A673 (cell line): ENCODE data around the gene MOGAT3. TPM values are rescaled to one million over a fixed set of nuclear protein-coding genes. Genes with fewer than 3 reads are reported as not detected.
"Not testable (repeated sequence)": the region's sequence is repeated elsewhere in the genome, so short reads cannot be mapped to it uniquely, and the experiment has no call there.

Source experiments
- BruUV-seq: library from RNA; stranded (reverse); fragments of 400-500 nt; replicated peaks from 2 replicates; lab custom pipeline; 2021; lab: Mats Ljungman, UMichigan
- CTCF ChIA-PET: fragments of 300-600 bp; sonication (Branson Sonifier 250); formaldehyde crosslinking; loops from one replicate; lab custom pipeline; 2022; ENCODE audit warnings: antibody characterized with exemption; lab: Charles Lee
- POLR2A ChIA-PET: fragments of 300-600 bp; sonication (Branson Sonifier 250); formaldehyde crosslinking; loops from one replicate; lab custom pipeline; 2022; ENCODE audit warnings: antibody characterized with exemption; ENCODE audit not compliant: low non-redundant PET; lab: Charles Lee
- DNase-seq: peaks from one replicate; pipeline ENCODE4 v3.0.0-alpha.2; 2015; ENCODE audit warnings: low spot score
- H3K27ac ChIP-seq: fragments of 200-600 bp; sonication (generic); 2 replicates; pipeline ENCODE4 v1.5.1; 2016; ENCODE audit warnings: mixed run types, low read depth, mild to moderate bottlenecking, mixed read lengths, antibody characterized with exemption, low read length; ENCODE audit not compliant: poor library complexity, severe bottlenecking
- H3K27me3 ChIP-seq: fragments of 200-600 bp; sonication (generic); replicated peaks from 2 replicates; pipeline ENCODE4 v1.6.1; 2017; ENCODE audit warnings: mixed run types, low read depth, mild to moderate bottlenecking, mixed read lengths, antibody characterized with exemption, low read length; ENCODE audit not compliant: insufficient read depth, poor library complexity
- H3K36me3 ChIP-seq: fragments of 200-600 bp; sonication (generic); 2 replicates; pipeline ENCODE4 v1.6.1; 2016; ENCODE audit warnings: mixed run types, mild to moderate bottlenecking, mixed read lengths, antibody characterized with exemption, low read length; ENCODE audit not compliant: insufficient read depth, poor library complexity, severe bottlenecking
- H3K4me1 ChIP-seq: fragments of 200-600 bp; sonication (generic); 2 replicates; pipeline ENCODE4 v1.6.1; 2017; ENCODE audit warnings: mixed run types, mild to moderate bottlenecking, mixed read lengths, antibody characterized with exemption, low read length; ENCODE audit not compliant: insufficient read depth, poor library complexity, severe bottlenecking
- H3K4me3 ChIP-seq: fragments of 200-600 bp; sonication (generic); 2 replicates; pipeline ENCODE4 v1.5.1; 2016; ENCODE audit warnings: low read depth, mixed run types, mild to moderate bottlenecking, mixed read lengths, low read length; ENCODE audit not compliant: poor library complexity, severe bottlenecking
- H3K9me3 ChIP-seq: fragments of 200-600 bp; sonication (generic); 2 replicates; pipeline ENCODE4 v1.6.1; 2016; ENCODE audit warnings: mixed run types, low read depth, mild to moderate bottlenecking, mixed read lengths, antibody characterized with exemption, low read length; ENCODE audit not compliant: poor library complexity, severe bottlenecking
- CTCF ChIP-seq: fragments of 300-800, 200-600 bp; sonication (generic); conservative IDR thresholded peaks from 2 replicates; pipeline ENCODE4 v1.5.1; 2017; ENCODE audit warnings: low read depth, mild to moderate bottlenecking, antibody characterized with exemption, low read length, moderate library complexity, mixed read lengths
- EZH2 ChIP-seq: fragments of 200-600 bp; sonication (generic); IDR thresholded peaks from 2 replicates; pipeline ENCODE4 v1.6.1; 2017; ENCODE audit warnings: borderline replicate concordance, low read depth, mild to moderate bottlenecking, mixed read lengths, antibody characterized with exemption, low read length; ENCODE audit not compliant: poor library complexity, severe bottlenecking
- intact Hi-C: fragments of 100-400 bp; cut with micrococcal nuclease; formaldehyde crosslinking; loops from one replicate; pipeline ENCODE4 v1.10.0; 2022; ENCODE audit not compliant: unreplicated experiment
- total RNA-seq: library from RNA; stranded (reverse); gene quantifications from 2 replicates; pipeline ENCODE4 v1.2.3, GENCODE V29; 2021

MOGAT3 gene
- total RNA-seq, 1 experiment from 2014 or later = not detected

GRCh38 chr7:101202603-101202918, 1.7 kb upstream of the MOGAT3 start:
- no peaks in the 10 kb centered on the region for H3K9me3 ChIP-seq
- H3K4me3 ChIP-seq = no peak overlapping the region
- H3K27me3 ChIP-seq = no peaks in the 10 kb centered on the region
- intact Hi-C loops = no loop called here
- H3K4me1 ChIP-seq = no peaks in the 10 kb centered on the region
- BruUV-seq = no TSS peak
- DNase-seq = no peak
- no peak for TF ChIP-seq EZH2
- TF ChIP-seq CTCF = no peak
- no peaks in the 10 kb centered on the region for H3K36me3 ChIP-seq
- ChIA-PET POLR2A (no interaction called here), CTCF (no interaction called here)
- no peak overlapping the region for H3K27ac ChIP-seq

GRCh38 chr7:101201695-101202602, 1.1 kb upstream of the MOGAT3 start:
- H3K27ac ChIP-seq = no peak overlapping the region
- no peaks in the 10 kb centered on the region for H3K9me3 ChIP-seq
- no TSS peak for BruUV-seq
- no peak for DNase-seq
- no peaks in the 10 kb centered on the region for H3K4me1 ChIP-seq
- intact Hi-C loops = no loop called here
- H3K36me3 ChIP-seq = no peaks in the 10 kb centered on the region
- H3K4me3 ChIP-seq = no peak overlapping the region
- no peaks in the 10 kb centered on the region for H3K27me3 ChIP-seq
- TF ChIP-seq EZH2 = no peak
- TF ChIP-seq CTCF = no peak
- ChIA-PET CTCF (no interaction called here), POLR2A (no interaction called here)

GRCh38 chr7:101200504-101200861, 353 bp downstream of the MOGAT3 start:
- BruUV-seq = no TSS peak
- Histone ChIP-seq H3K9me3 (no peaks in the 10 kb centered on the region), H3K27me3 (no peaks in the 10 kb centered on the region), H3K4me3 (no peak overlapping the region), H3K36me3 (no peaks in the 10 kb centered on the region), H3K27ac (no peak overlapping the region), H3K4me1 (no peaks in the 10 kb centered on the region)
- intact Hi-C loops = no loop called here
- CTCF ChIA-PET = no interaction called here
- DNase-seq = no peak
- POLR2A ChIA-PET = interaction anchor here (0.7 kb wide), 1 partner anchor 306 kb away, joined by 5 read pairs; no protein-coding TSS in a partner anchor
- TF ChIP-seq CTCF (no peak), EZH2 (no peak)

GRCh38 chr7:101199522-101199921, 1.3 kb downstream of the MOGAT3 start:
- CTCF ChIA-PET = interaction anchor here (0.6 kb wide), 1 partner anchor 10 kb away, joined by 3 read pairs; no protein-coding TSS in a partner anchor
- H3K36me3 ChIP-seq, DNase-seq, POLR2A ChIA-PET, H3K27me3 ChIP-seq, H3K9me3 ChIP-seq, H3K4me3 ChIP-seq, BruUV-seq, H3K27ac ChIP-seq, H3K4me1 ChIP-seq: not testable (repeated sequence)
- intact Hi-C loops = loop anchor here (10.0 kb wide), 1 partner anchor 305 kb away; the partner anchor contains the start of gene ACHE
